ENCODE measurements around the gene ANKS6. TPM values are rescaled to one million over a fixed set of nuclear protein-coding genes. Genes with fewer than 3 reads are reported as not detected.
"Not testable (repeated sequence)": the region's sequence is repeated elsewhere in the genome, so short reads cannot be mapped to it uniquely, and the experiment has no call there.

The ANKS6 gene
- total and polyA plus RNA-seq, 4 donors = 8.0 to 31.3 (median 19.8) TPM

GRCh38 chr9:98684816-98685215 is 111.5 kb downstream of the ANKS6 start:
- not testable (repeated sequence) for DNase-seq (ENCODE audit: low read depth in 4 of 6, low spot score in 6 of 6); H3K27ac ChIP-seq (ENCODE audit: low read depth, low read length); H3K36me3 ChIP-seq (ENCODE audit: control insufficient read depth, insufficient read depth, low read length); H3K4me3 ChIP-seq (ENCODE audit: low read depth, low read length); H3K9me3 ChIP-seq (ENCODE audit: control insufficient read depth, insufficient read depth, low read length); H3K27me3 ChIP-seq (ENCODE audit: control insufficient read depth, insufficient read depth, low read length)
- H3K4me1 ChIP-seq (ENCODE audit: control insufficient read depth, insufficient read depth, low read length) = peaks cover 14% of the 10 kb centered on the region
- WGBS (ENCODE audit: insufficient coverage) = 76% methylated on average over 2 of the region's 2 CpGs

Other genes with a start within 250 kb of the ANKS6 start
- gene GABBR2, start 87.6 kb downstream of the ANKS6 start, total RNA-seq = 10 to 100 TPM; 20.0 to 67.7 TPM
- 100 to 1,000 TPM; 119 to 140 TPM for gene GABBR2, start 87.6 kb downstream of the ANKS6 start, polyA plus RNA-seq (ENCODE audit: insufficient read length in 2 of 2)
- 1 to 10 TPM; 6.3 to 7.6 TPM for gene GALNT12, start 11.1 kb upstream of the ANKS6 start, total RNA-seq
- 1 to 10 TPM; 2.6 to 4.9 TPM for gene GALNT12, start 11.1 kb upstream of the ANKS6 start, polyA plus RNA-seq (ENCODE audit: insufficient read length in 2 of 2)
- 10 to 100 TPM; 91.4 to 94.4 TPM for gene COL15A1, start 147.4 kb upstream of the ANKS6 start, total RNA-seq
- gene COL15A1, start 147.4 kb upstream of the ANKS6 start, polyA plus RNA-seq (ENCODE audit: insufficient read length in 2 of 2) = 10 to 100 TPM; 21.4 to 23.3 TPM

Measured in spinal cord (tissue), 10 donors.